Erythroblast (primary cell): ENCODE data around the gene SFMBT1.

Experiments
- GATA1 ChIP-seq: IDR thresholded peaks from 2 replicates; pipeline ENCODE4 v1.6.1; 2011; ENCODE audit warnings: low read depth, mild to moderate bottlenecking, control low read depth, low read length, moderate library complexity
- POLR2A ChIP-seq: IDR thresholded peaks from 2 replicates; pipeline ENCODE4 v1.6.1; 2011; ENCODE audit warnings: mild to moderate bottlenecking, low read length

DNA sequence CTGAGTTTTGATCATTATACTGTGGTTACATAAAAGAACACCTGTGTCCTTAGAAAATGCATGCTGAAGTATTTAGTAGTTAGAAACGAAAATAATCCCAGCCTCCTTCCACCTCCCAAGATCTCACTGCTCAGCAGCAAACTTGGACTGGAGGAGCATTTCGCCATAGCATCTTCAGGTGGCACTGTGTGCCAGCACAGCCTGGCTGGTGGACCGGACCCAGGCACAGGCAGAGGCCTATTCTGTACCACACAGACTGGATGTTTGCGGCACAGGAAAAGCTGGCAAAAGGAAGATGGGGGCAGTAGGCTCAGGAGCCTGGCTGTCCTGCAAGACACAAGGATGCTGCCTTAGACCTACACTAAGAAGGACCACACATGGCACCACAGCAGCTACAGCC lies 158.7 kb downstream of the SFMBT1 start:
- TF ChIP-seq POLR2A: no peak
- TF ChIP-seq GATA1: no peak
